Measurements from ENCODE around the gene C4orf50. TPM values are rescaled to one million over a fixed set of nuclear protein-coding genes. Genes with fewer than 3 reads are reported as not detected.
A peak's percentile ranks its signal among the peaks of the same experiment; 100 is the strongest.

C4orf50 gene
- total RNA-seq, 1 experiment from 2014 or later = not detected

GRCh38 chr4:5866841-5867813 is 151.1 kb downstream of the C4orf50 start:
- Histone ChIP-seq H3K9me2 (ENCODE audit: insufficient read depth) (no peaks in the 10 kb centered on the region), H3K27ac (no peak overlapping the region), H3K36me3 (ENCODE audit: low read depth) (no peaks in the 10 kb centered on the region), H3F3A (ENCODE audit: insufficient read depth, low read depth) (no peaks in the 10 kb centered on the region), H3K27me3 (ENCODE audit: insufficient read depth, low read depth) (peaks cover 73% of the 10 kb centered on the region), H3K79me2 (ENCODE audit: low read depth) (no peaks in the 10 kb centered on the region), H3K9me3 (ENCODE audit: insufficient read depth, low read depth) (no peaks in the 10 kb centered on the region), H3K4me1 (replicated peaks; ENCODE audit: insufficient read depth) (no peaks in the 10 kb centered on the region), H2AFZ (no peak overlapping the region), H4K20me1 (ENCODE audit: insufficient read depth) (no peaks in the 10 kb centered on the region), H3K4me3 (no peak overlapping the region), H3K4me2 (no peak overlapping the region)
- TF ChIP-seq CTCF (conservative IDR thresholded peaks at IDR 0.05) = no peak
- no peak for TF ChIP-seq EZH2 (IDR thresholded peaks at IDR 0.05; ENCODE audit: low read depth)
- CTCF ChIA-PET = no interaction called here
- no TSS peak for BruUV-seq (replicated peaks)
- intact Hi-C loops (cut with micrococcal nuclease; ENCODE audit: unreplicated experiment) = no loop called here
- DNase-seq = no peak
- POLR2A ChIA-PET (ENCODE audit: unreplicated experiment) = no interaction called here

GRCh38 chr4:5865896-5866599 is 152.2 kb downstream of the C4orf50 start:
- H3K4me2 ChIP-seq = no peak overlapping the region
- ChIA-PET CTCF (no interaction called here), POLR2A (ENCODE audit: unreplicated experiment) (no interaction called here)
- H3F3A ChIP-seq (ENCODE audit: insufficient read depth, low read depth) = no peaks in the 10 kb centered on the region
- no peak overlapping the region for H3K4me3 ChIP-seq
- H2AFZ ChIP-seq = no peak overlapping the region
- no peaks in the 10 kb centered on the region for H3K36me3 ChIP-seq (ENCODE audit: low read depth)
- intact Hi-C loops (cut with micrococcal nuclease; ENCODE audit: unreplicated experiment) = no loop called here
- TF ChIP-seq EZH2 (IDR thresholded peaks at IDR 0.05; ENCODE audit: low read depth) = no peak
- no peak for TF ChIP-seq CTCF (conservative IDR thresholded peaks at IDR 0.05)
- no peaks in the 10 kb centered on the region for H3K9me2 ChIP-seq (ENCODE audit: insufficient read depth)
- BruUV-seq (replicated peaks) = no TSS peak
- no peaks in the 10 kb centered on the region for H4K20me1 ChIP-seq (ENCODE audit: insufficient read depth)
- no peaks in the 10 kb centered on the region for H3K9me3 ChIP-seq (ENCODE audit: insufficient read depth, low read depth)
- DNase-seq = no peak
- H3K79me2 ChIP-seq (ENCODE audit: low read depth) = no peaks in the 10 kb centered on the region
- H3K4me1 ChIP-seq (replicated peaks; ENCODE audit: insufficient read depth) = no peaks in the 10 kb centered on the region
- H3K27ac ChIP-seq = no peak overlapping the region
- H3K27me3 ChIP-seq (ENCODE audit: insufficient read depth, low read depth) = peaks cover 74% of the 10 kb centered on the region

GRCh38 chr4:5863461-5864113 is 154.6 kb downstream of the C4orf50 start:
- BruUV-seq (replicated peaks) = no TSS peak
- no peaks in the 10 kb centered on the region for H4K20me1 ChIP-seq (ENCODE audit: insufficient read depth)
- ChIA-PET CTCF (no interaction called here), POLR2A (ENCODE audit: unreplicated experiment) (no interaction called here)
- H3K27ac ChIP-seq = no peak overlapping the region
- no peaks in the 10 kb centered on the region for H3F3A ChIP-seq (ENCODE audit: insufficient read depth, low read depth)
- TF ChIP-seq EZH2 (IDR thresholded peaks at IDR 0.05; ENCODE audit: low read depth) (no peak), CTCF (conservative IDR thresholded peaks at IDR 0.05) (no peak)
- H3K4me1 ChIP-seq (replicated peaks; ENCODE audit: insufficient read depth) = no peaks in the 10 kb centered on the region
- H3K79me2 ChIP-seq (ENCODE audit: low read depth) = no peaks in the 10 kb centered on the region
- intact Hi-C loops (cut with micrococcal nuclease; ENCODE audit: unreplicated experiment) = no loop called here
- peaks cover 73% of the 10 kb centered on the region for H3K27me3 ChIP-seq (ENCODE audit: insufficient read depth, low read depth)
- H3K9me3 ChIP-seq (ENCODE audit: insufficient read depth, low read depth) = no peaks in the 10 kb centered on the region
- peak; percentile 10 to 50 for DNase-seq
- no peak overlapping the region for H3K4me2 ChIP-seq
- no peaks in the 10 kb centered on the region for H3K9me2 ChIP-seq (ENCODE audit: insufficient read depth)
- no peak overlapping the region for H2AFZ ChIP-seq
- H3K4me3 ChIP-seq = no peak overlapping the region
- no peaks in the 10 kb centered on the region for H3K36me3 ChIP-seq (ENCODE audit: low read depth)

Data from PC-9 (cell line).